ENCODE results near the gene VARS2.

GRCh38 chr6:30962716-30963115, 48.7 kb downstream of the VARS2 start:
- no peak for TF ChIP-seq CTCF (IDR thresholded peaks at IDR 0.05)
- TF ChIP-seq EP300 (IDR thresholded peaks at IDR 0.05) = no peak

Measured in sigmoid colon (tissue), 4 donors.